HepG2 (cell line): ENCODE data around the gene ATG4B. TPM values are rescaled to one million over a fixed set of nuclear protein-coding genes. Genes with fewer than 3 reads are reported as not detected.

ENCODE experiments used
- CENPT ChIP-seq: sonication (generic); formaldehyde crosslinking; IDR thresholded peaks from 2 replicates; pipeline ENCODE4 v1.8.0; 2022; ENCODE audit warnings: low read depth, mild to moderate bottlenecking, moderate library complexity, missing genetic modification reagents
- CENPX ChIP-seq: sonication (generic); formaldehyde crosslinking; IDR thresholded peaks from 2 replicates; pipeline ENCODE4 v1.9.0; 2021; ENCODE audit warnings: mild to moderate bottlenecking, missing genetic modification reagents, moderate library complexity
- FOXJ3 ChIP-seq: sonication (generic); formaldehyde crosslinking; IDR thresholded peaks from 2 replicates; pipeline ENCODE4 v1.4.0; 2020; ENCODE audit warnings: missing genetic modification reagents, mild to moderate bottlenecking, borderline replicate concordance
- GTF2F1 ChIP-seq: fragments of 150-350 bp; IDR thresholded peaks from 2 replicates; pipeline ENCODE4 v1.6.1; 2014; ENCODE audit warnings: low read length
- HOMEZ ChIP-seq: IDR thresholded peaks from 2 replicates; pipeline ENCODE4 v1.6.1; 2016; ENCODE audit warnings: low read depth
- HOXA7 ChIP-seq: sonication (generic); formaldehyde crosslinking; IDR thresholded peaks from 2 replicates; pipeline ENCODE4 v1.8.1; 2022; ENCODE audit warnings: mild to moderate bottlenecking, missing genetic modification reagents, moderate library complexity
- PHB2 ChIP-seq: fragments of 450-650 bp; IDR thresholded peaks from 2 replicates; pipeline ENCODE4 v1.6.1; 2018; ENCODE audit not compliant: partially characterized antibody
- RARA ChIP-seq: IDR thresholded peaks from 2 replicates; pipeline ENCODE4 v1.6.1; 2016; ENCODE audit warnings: missing genetic modification reagents, missing compliant biosample characterization
- RNF219 ChIP-seq: sonication (generic); formaldehyde crosslinking; IDR thresholded peaks from 2 replicates; pipeline ENCODE4 v1.5.0; 2020; ENCODE audit warnings: mild to moderate bottlenecking, missing genetic modification reagents
- RORA ChIP-seq: sonication (generic); formaldehyde crosslinking; IDR thresholded peaks from 2 replicates; pipeline ENCODE4 v1.5.0; 2020; ENCODE audit warnings: mild to moderate bottlenecking, missing genetic modification reagents, moderate library complexity
- SMARCC2 ChIP-seq: fragments of 450-650 bp; IDR thresholded peaks from 2 replicates; pipeline ENCODE4 v1.6.1; 2017; ENCODE audit warnings: antibody characterized with exemption, mild to moderate bottlenecking
- TAF15 ChIP-seq: fragments of 200-400 bp; formaldehyde crosslinking; IDR thresholded peaks from one replicate; pipeline ENCODE4 v1.6.1; 2018; ENCODE audit warnings: mild to moderate bottlenecking, low read depth, low read length; ENCODE audit not compliant: poor library complexity, severe bottlenecking
- ZBED4 ChIP-seq: sonication (generic); formaldehyde crosslinking; IDR thresholded peaks from 2 replicates; pipeline ENCODE4 v1.4.0; 2020; ENCODE audit warnings: missing genetic modification reagents, borderline replicate concordance
- ZBTB37 ChIP-seq: sonication (generic); formaldehyde crosslinking; IDR thresholded peaks from 2 replicates; pipeline ENCODE4 v1.4.0; 2020; ENCODE audit warnings: mild to moderate bottlenecking, missing genetic modification reagents
- ZNF260 ChIP-seq: sonication (generic); formaldehyde crosslinking; IDR thresholded peaks from 2 replicates; pipeline ENCODE4 v1.4.0; 2020; ENCODE audit warnings: missing genetic modification reagents, low read depth, mild to moderate bottlenecking, borderline replicate concordance
- ZNF276 ChIP-seq: sonication (generic); formaldehyde crosslinking; IDR thresholded peaks from 2 replicates; pipeline ENCODE4 v1.4.0; 2020; ENCODE audit warnings: mild to moderate bottlenecking, low read depth, missing genetic modification reagents
- ZNF570 ChIP-seq: sonication (generic); formaldehyde crosslinking; IDR thresholded peaks from 2 replicates; pipeline ENCODE4 v1.4.0; 2020; ENCODE audit warnings: mild to moderate bottlenecking, missing genetic modification reagents, borderline replicate concordance
- ZNF720 ChIP-seq: sonication (generic); formaldehyde crosslinking; IDR thresholded peaks from 2 replicates; pipeline ENCODE4 v1.4.0; 2020; ENCODE audit warnings: missing genetic modification reagents
- polyA plus RNA-seq, 8 experiments: library from polyadenylated mRNA; depleted of rRNA in 3 of 8; stranded (reverse) in 7 of 8; unstranded in 1 of 8; fragments of >200 nt; fragmentation: Illumina TruSeq in 4 of 8; extraction: Trizol in 4 of 8; gene quantifications; 2 replicates each; pipeline versions ENCODE4 v1.2.1 to v1.2.3, GENCODE V29; 2011 to 2016; ENCODE audit warnings: low read depth in 4 of 8, missing spikeins in 1 of 8, mixed read lengths in 1 of 8; ENCODE audit not compliant: insufficient read depth in 1 of 8
- total RNA-seq, 5 experiments: library from RNA; depleted of rRNA; stranded (reverse); fragments of >200 nt; fragmentation: Illumina TruSeq; extraction: Trizol; gene quantifications; 2 replicates each; pipeline ENCODE4 v1.2.3, GENCODE V29; 2016; ENCODE audit warnings: low read depth in 1 of 5

Gene ATG4B
- total and polyA plus RNA-seq, 2 of the 13 experiments (the other 11 are each of a cell fraction or from before 2014, with no cell fraction given): 95.5 to 239 TPM

- TF ChIP-seq ZBED4 (CRISPR knock-in tag): peak; percentile 80; the same call in 1 of the 2 replicates
- 0 out of 2 replicates have a peak, but pooled peaks have one; percentile 65 for TF ChIP-seq CENPT (CRISPR knock-in tag)
- TF ChIP-seq TAF15: no peak
- no peak; the same call in 1 of the 2 replicates for TF ChIP-seq ZBTB37 (CRISPR knock-in tag)
- no peak for TF ChIP-seq ZNF260
- TF ChIP-seq ZNF570: no peak
- TF ChIP-seq GTF2F1: no peak
- no peak for TF ChIP-seq RORA (CRISPR knock-in tag)
- TF ChIP-seq PHB2: no peak
- no peak for TF ChIP-seq RNF219 (CRISPR knock-in tag)
- TF ChIP-seq ZNF276 (CRISPR knock-in tag): 0 out of 2 replicates have a peak, but pooled peaks have one; percentile 12
- peak; percentile 68; the same call in 1 of the 2 replicates for TF ChIP-seq HOMEZ (CRISPR knock-in tag)
- 0 out of 2 replicates have a peak, but pooled peaks have one; percentile 18 for TF ChIP-seq ZNF720 (CRISPR knock-in tag)
- TF ChIP-seq RARA: peak; percentile 18; the same call in 1 of the 2 replicates
- TF ChIP-seq HOXA7: no peak
- TF ChIP-seq CENPX: no peak
- no peak for TF ChIP-seq SMARCC2
- no peak for TF ChIP-seq FOXJ3 (CRISPR knock-in tag)
These were observed 64.1 kb downstream of the ATG4B start, which contains the start of gene ING5 (continued) for GRCh38 chr2:241701399-241702154.
